ENCODE measurements around the gene TMIE.

TMIE gene

GRCh38 chr3:46709721-46710120 lies 8.5 kb downstream of the TMIE start:
- TF ChIP-seq CTCF (IDR thresholded peaks at IDR 0.05; ENCODE audit: insufficient read depth, low read depth, low read length, missing control alignments): no peak
- no peak for DNase-seq (ENCODE audit: low read depth)
- no peak overlapping the region for H3K4me3 ChIP-seq (ENCODE audit: low read depth, low read length)

GRCh38 chr3:46710229-46710628 lies 9.0 kb downstream of the TMIE start:
- DNase-seq (ENCODE audit: low read depth): no peak
- no peak overlapping the region for H3K4me3 ChIP-seq (ENCODE audit: low read depth, low read length)
- TF ChIP-seq CTCF (IDR thresholded peaks at IDR 0.05; ENCODE audit: insufficient read depth, low read depth, low read length, missing control alignments): no peak

GRCh38 chr3:46710671-46711295 lies 9.6 kb downstream of the TMIE start:
- TF ChIP-seq CTCF (IDR thresholded peaks at IDR 0.05; ENCODE audit: insufficient read depth, low read depth, low read length, missing control alignments): no peak
- DNase-seq (ENCODE audit: low read depth): no peak

GRCh38 chr3:46711305-46711704 lies 10.1 kb downstream of the TMIE start:
- DNase-seq (ENCODE audit: low read depth): no peak
- no peak overlapping the region for H3K4me3 ChIP-seq (ENCODE audit: low read depth, low read length)
- no peak for TF ChIP-seq CTCF (IDR thresholded peaks at IDR 0.05; ENCODE audit: insufficient read depth, low read depth, low read length, missing control alignments)

More at GRCh38 chr3:46710671-46711295, 9.6 kb downstream of the TMIE start:
- H3K4me3 ChIP-seq (ENCODE audit: low read depth, low read length): no peak overlapping the region

GRCh38 chr3:46711760-46712159 lies 10.6 kb downstream of the TMIE start:
- no peak for DNase-seq (ENCODE audit: low read depth)
- no peak overlapping the region for H3K4me3 ChIP-seq (ENCODE audit: low read depth, low read length)
- TF ChIP-seq CTCF (IDR thresholded peaks at IDR 0.05; ENCODE audit: insufficient read depth, low read depth, low read length, missing control alignments): no peak

GRCh38 chr3:46712191-46713049 lies 11.2 kb downstream of the TMIE start:
- H3K4me3 ChIP-seq (ENCODE audit: low read depth, low read length): no peak overlapping the region
- no peak for TF ChIP-seq CTCF (IDR thresholded peaks at IDR 0.05; ENCODE audit: insufficient read depth, low read depth, low read length, missing control alignments)
- no peak for DNase-seq (ENCODE audit: low read depth)
